ENCODE measurements around the gene HS3ST5.

- no peak for TF ChIP-seq EZH2 (IDR thresholded peaks at IDR 0.05; ENCODE audit: low read length, missing control alignments)
- TF ChIP-seq CTCF (conservative IDR thresholded peaks at IDR 0.05 in 1 of 2, IDR thresholded peaks at IDR 0.05 in 1 of 2; ENCODE audit: low read depth in 1 of 2, low read length in 2 of 2) = no peak
These were observed 66.0 kb downstream of the HS3ST5 start for GRCh38 chr6:114276783-114277182.

Measured in fibroblast of lung (primary cell).